Panc1 (cell line): ENCODE measurements around the gene MCTP1.

Experiments used
- POLR2AphosphoS5 ChIP-seq: IDR thresholded peaks from 2 replicates; pipeline ENCODE4 v1.6.1; 2012; ENCODE audit warnings: mild to moderate bottlenecking, low read depth, low read length, moderate library complexity
- TF ChIP-seq, protein P1 (sequence below): fragments of 450-650 bp; IDR thresholded peaks from 2 replicates; pipeline ENCODE4 v1.5.1; 2017; ENCODE audit warnings: mild to moderate bottlenecking
- TF ChIP-seq, protein P2 (sequence below), 2 experiments: IDR thresholded peaks; 2 replicates each; pipeline ENCODE4 v1.6.1; 2011 to 2012; ENCODE audit warnings: low read depth in 2 of 2, control low read depth in 1 of 2, low read length in 1 of 2, mild to moderate bottlenecking in 1 of 2, moderate library complexity in 1 of 2; ENCODE audit not compliant: insufficient read depth in 1 of 2

DNA sequence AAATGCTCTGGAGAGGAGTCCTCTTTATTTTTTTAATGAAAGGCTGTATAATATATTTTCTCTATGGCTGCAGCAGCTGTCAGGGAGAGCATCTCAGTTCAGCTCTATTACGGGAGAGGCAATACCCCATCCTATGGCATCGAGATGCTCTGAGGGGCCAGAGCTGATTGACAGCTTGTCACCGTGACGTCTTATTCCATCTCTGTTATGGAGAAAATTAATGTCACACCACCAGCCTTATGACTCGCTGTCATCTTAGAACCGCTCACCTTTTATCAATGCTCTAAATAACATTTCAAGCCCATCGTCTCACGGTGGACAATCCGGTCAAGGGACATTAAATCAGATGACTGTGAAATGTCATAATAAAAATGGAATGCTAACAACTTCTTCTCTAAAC lies 392.9 kb downstream of the MCTP1 start:
- TF ChIP-seq, protein P1, sequence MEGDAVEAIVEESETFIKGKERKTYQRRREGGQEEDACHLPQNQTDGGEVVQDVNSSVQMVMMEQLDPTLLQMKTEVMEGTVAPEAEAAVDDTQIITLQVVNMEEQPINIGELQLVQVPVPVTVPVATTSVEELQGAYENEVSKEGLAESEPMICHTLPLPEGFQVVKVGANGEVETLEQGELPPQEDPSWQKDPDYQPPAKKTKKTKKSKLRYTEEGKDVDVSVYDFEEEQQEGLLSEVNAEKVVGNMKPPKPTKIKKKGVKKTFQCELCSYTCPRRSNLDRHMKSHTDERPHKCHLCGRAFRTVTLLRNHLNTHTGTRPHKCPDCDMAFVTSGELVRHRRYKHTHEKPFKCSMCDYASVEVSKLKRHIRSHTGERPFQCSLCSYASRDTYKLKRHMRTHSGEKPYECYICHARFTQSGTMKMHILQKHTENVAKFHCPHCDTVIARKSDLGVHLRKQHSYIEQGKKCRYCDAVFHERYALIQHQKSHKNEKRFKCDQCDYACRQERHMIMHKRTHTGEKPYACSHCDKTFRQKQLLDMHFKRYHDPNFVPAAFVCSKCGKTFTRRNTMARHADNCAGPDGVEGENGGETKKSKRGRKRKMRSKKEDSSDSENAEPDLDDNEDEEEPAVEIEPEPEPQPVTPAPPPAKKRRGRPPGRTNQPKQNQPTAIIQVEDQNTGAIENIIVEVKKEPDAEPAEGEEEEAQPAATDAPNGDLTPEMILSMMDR: no peak
- no peak for TF ChIP-seq POLR2AphosphoS5
- TF ChIP-seq, protein P2, sequence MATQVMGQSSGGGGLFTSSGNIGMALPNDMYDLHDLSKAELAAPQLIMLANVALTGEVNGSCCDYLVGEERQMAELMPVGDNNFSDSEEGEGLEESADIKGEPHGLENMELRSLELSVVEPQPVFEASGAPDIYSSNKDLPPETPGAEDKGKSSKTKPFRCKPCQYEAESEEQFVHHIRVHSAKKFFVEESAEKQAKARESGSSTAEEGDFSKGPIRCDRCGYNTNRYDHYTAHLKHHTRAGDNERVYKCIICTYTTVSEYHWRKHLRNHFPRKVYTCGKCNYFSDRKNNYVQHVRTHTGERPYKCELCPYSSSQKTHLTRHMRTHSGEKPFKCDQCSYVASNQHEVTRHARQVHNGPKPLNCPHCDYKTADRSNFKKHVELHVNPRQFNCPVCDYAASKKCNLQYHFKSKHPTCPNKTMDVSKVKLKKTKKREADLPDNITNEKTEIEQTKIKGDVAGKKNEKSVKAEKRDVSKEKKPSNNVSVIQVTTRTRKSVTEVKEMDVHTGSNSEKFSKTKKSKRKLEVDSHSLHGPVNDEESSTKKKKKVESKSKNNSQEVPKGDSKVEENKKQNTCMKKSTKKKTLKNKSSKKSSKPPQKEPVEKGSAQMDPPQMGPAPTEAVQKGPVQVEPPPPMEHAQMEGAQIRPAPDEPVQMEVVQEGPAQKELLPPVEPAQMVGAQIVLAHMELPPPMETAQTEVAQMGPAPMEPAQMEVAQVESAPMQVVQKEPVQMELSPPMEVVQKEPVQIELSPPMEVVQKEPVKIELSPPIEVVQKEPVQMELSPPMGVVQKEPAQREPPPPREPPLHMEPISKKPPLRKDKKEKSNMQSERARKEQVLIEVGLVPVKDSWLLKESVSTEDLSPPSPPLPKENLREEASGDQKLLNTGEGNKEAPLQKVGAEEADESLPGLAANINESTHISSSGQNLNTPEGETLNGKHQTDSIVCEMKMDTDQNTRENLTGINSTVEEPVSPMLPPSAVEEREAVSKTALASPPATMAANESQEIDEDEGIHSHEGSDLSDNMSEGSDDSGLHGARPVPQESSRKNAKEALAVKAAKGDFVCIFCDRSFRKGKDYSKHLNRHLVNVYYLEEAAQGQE (IDR thresholded peaks at IDR 0.05; ENCODE audit: insufficient read depth in 1 of 2, low read depth in 2 of 2, low read length in 1 of 2): no peak
